SU-DHL-6 (cell line): ENCODE results near the gene LRRC4B.
"Not testable (repeated sequence)": the region's sequence is repeated elsewhere in the genome, so short reads cannot be mapped to it uniquely, and the experiment has no call there.

Experiments used
- H2AFZ ChIP-seq: fragments of 200-600 bp; sonication (generic); 2 replicates; pipeline ENCODE4 v1.6.1; 2014; ENCODE audit warnings: low read depth, mild to moderate bottlenecking, moderate library complexity, mixed read lengths, antibody characterized with exemption, low read length; ENCODE audit not compliant: severe bottlenecking
- H3F3A ChIP-seq: fragments of 200-600 bp; shearing (Covaris generic); 2 replicates; pipeline ENCODE4 v1.6.0; 2016; ENCODE audit warnings: antibody characterized with exemption, mild to moderate bottlenecking; ENCODE audit not compliant: insufficient read depth
- H3K27ac ChIP-seq: fragments of 200-600 bp; sonication (generic); 2 replicates; pipeline ENCODE4 v1.5.1; 2016; ENCODE audit warnings: low read depth, mild to moderate bottlenecking, low read length, moderate library complexity, mixed read lengths
- H3K27me3 ChIP-seq: fragments of 200-600 bp; sonication (generic), shearing (Covaris generic); 2 replicates; pipeline ENCODE4 v1.6.0; 2014; ENCODE audit warnings: mild to moderate bottlenecking, low read length
- H3K36me3 ChIP-seq: fragments of 200-600 bp; sonication (generic); 2 replicates; pipeline ENCODE4 v1.6.1; 2014; ENCODE audit warnings: mild to moderate bottlenecking, low read length, mixed read lengths
- H3K4me2 ChIP-seq: fragments of 300-600, 200-600 bp; shearing (Covaris generic), sonication (generic); 2 replicates; pipeline ENCODE4 v1.6.0; 2014; ENCODE audit warnings: low read length, low read depth, mild to moderate bottlenecking; ENCODE audit not compliant: poor library complexity, severe bottlenecking
- H3K4me3 ChIP-seq: fragments of 200-600 bp; sonication (generic); 2 replicates; pipeline ENCODE4 v1.5.1; 2014; ENCODE audit warnings: antibody characterized with exemption, low read length, mild to moderate bottlenecking, mixed read lengths; ENCODE audit not compliant: insufficient read depth, poor library complexity, severe bottlenecking
- H3K79me2 ChIP-seq: fragments of 200-600 bp; sonication (generic); 2 replicates; pipeline ENCODE4 v1.6.1; 2014; ENCODE audit warnings: mild to moderate bottlenecking, low read length, moderate library complexity; ENCODE audit not compliant: insufficient read depth
- H3K9ac ChIP-seq: fragments of 200-600 bp; sonication (generic); 2 replicates; pipeline ENCODE4 v1.7.0; 2014; ENCODE audit warnings: mild to moderate bottlenecking, low read length
- H3K9me2 ChIP-seq: fragments of 200-600 bp; sonication (generic); replicated peaks from 2 replicates; pipeline ENCODE4 v1.6.1; 2014; ENCODE audit warnings: low read length; ENCODE audit not compliant: insufficient read depth
- H3K9me3 ChIP-seq: fragments of 200-600 bp; sonication (generic); 2 replicates; pipeline ENCODE4 v1.6.1; 2014; ENCODE audit warnings: low read length, mixed read lengths; ENCODE audit not compliant: insufficient read depth
- H4K20me1 ChIP-seq: fragments of 200-600 bp; sonication (generic); 2 replicates; pipeline ENCODE4 v1.6.1; 2014; ENCODE audit warnings: low read depth, mild to moderate bottlenecking, antibody characterized with exemption, low read length, moderate library complexity, mixed read lengths
- EZH2phosphoT487 ChIP-seq: fragments of 200-600 bp; sonication (generic), shearing (Covaris generic); conservative IDR thresholded peaks from 2 replicates; pipeline ENCODE4 v1.6.1; 2018; ENCODE audit warnings: mild to moderate bottlenecking, antibody characterized with exemption, low read length, moderate library complexity, mixed read lengths
- TF ChIP-seq, protein P1 (sequence below): fragments of 200-600 bp; sonication (generic); IDR thresholded peaks from one replicate; pipeline ENCODE4 v1.5.1; 2017; ENCODE audit warnings: antibody characterized with exemption, mild to moderate bottlenecking, low read length, moderate library complexity; ENCODE audit not compliant: insufficient read depth, poor library complexity, severe bottlenecking

The LRRC4B gene

DNA sequence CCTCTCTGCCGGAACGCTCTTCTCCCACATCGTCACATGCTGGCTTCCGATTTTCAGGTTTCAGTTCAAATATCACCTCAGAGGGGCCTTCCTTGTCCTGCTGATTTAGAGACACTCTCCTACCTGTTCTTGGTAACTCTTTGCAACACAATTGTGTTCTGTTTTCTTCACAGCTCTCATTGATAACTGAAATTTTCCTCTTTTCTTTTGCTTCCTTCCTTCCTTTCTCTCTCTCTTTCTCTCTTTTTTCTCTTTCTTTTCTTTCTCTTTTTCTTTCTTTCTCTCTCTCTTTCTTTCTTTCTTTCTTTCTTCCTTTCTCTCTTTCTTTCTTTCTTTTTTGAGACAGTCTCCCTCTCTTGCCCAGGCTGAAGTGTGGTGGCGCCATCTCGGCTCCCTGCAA, 12.0 kb upstream of the LRRC4B start:
- no peaks in the 10 kb centered on the region for H3K79me2 ChIP-seq
- H3F3A ChIP-seq: no peaks in the 10 kb centered on the region
- no peaks in the 10 kb centered on the region for H3K36me3 ChIP-seq
- H2AFZ ChIP-seq: no peak overlapping the region
- no peak overlapping the region for H3K4me3 ChIP-seq
- no peaks in the 10 kb centered on the region for H4K20me1 ChIP-seq
- no peak overlapping the region for H3K27ac ChIP-seq
- H3K9me3 ChIP-seq: no peaks in the 10 kb centered on the region
- no peaks in the 10 kb centered on the region for H3K27me3 ChIP-seq
- H3K4me2 ChIP-seq: no peak overlapping the region
- no peaks in the 10 kb centered on the region for H3K9me2 ChIP-seq
- no peak for TF ChIP-seq EZH2phosphoT487
- TF ChIP-seq, protein P1, sequence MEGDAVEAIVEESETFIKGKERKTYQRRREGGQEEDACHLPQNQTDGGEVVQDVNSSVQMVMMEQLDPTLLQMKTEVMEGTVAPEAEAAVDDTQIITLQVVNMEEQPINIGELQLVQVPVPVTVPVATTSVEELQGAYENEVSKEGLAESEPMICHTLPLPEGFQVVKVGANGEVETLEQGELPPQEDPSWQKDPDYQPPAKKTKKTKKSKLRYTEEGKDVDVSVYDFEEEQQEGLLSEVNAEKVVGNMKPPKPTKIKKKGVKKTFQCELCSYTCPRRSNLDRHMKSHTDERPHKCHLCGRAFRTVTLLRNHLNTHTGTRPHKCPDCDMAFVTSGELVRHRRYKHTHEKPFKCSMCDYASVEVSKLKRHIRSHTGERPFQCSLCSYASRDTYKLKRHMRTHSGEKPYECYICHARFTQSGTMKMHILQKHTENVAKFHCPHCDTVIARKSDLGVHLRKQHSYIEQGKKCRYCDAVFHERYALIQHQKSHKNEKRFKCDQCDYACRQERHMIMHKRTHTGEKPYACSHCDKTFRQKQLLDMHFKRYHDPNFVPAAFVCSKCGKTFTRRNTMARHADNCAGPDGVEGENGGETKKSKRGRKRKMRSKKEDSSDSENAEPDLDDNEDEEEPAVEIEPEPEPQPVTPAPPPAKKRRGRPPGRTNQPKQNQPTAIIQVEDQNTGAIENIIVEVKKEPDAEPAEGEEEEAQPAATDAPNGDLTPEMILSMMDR: no peak
- no peak overlapping the region for H3K9ac ChIP-seq

DNA sequence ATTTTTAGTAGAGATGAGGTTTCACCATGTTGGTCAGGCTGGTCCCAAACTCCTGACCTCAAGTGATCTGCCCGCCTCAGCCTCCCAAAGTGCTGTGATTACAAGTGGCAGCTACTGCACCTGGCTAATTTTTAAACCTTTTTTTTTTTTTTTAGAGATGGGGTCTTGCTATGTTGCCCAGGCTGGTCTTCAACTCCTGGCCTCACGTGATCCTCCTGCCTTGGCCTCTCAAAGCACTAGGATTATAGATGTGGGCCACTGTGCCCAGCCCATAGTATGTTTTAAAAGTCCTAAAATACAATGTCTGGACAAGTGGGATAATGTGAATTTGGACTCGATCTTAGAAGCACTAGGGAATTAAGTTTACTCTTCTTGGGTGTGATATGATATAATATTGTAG, 8.5 kb upstream of the LRRC4B start:
- not testable (repeated sequence) for H3K9me3 ChIP-seq, H3K79me2 ChIP-seq, H3K9ac ChIP-seq, H3K27ac ChIP-seq, H3K36me3 ChIP-seq, H3K9me2 ChIP-seq, H3K27me3 ChIP-seq, H3K4me2 ChIP-seq, H2AFZ ChIP-seq, H4K20me1 ChIP-seq, H3F3A ChIP-seq, H3K4me3 ChIP-seq

DNA sequence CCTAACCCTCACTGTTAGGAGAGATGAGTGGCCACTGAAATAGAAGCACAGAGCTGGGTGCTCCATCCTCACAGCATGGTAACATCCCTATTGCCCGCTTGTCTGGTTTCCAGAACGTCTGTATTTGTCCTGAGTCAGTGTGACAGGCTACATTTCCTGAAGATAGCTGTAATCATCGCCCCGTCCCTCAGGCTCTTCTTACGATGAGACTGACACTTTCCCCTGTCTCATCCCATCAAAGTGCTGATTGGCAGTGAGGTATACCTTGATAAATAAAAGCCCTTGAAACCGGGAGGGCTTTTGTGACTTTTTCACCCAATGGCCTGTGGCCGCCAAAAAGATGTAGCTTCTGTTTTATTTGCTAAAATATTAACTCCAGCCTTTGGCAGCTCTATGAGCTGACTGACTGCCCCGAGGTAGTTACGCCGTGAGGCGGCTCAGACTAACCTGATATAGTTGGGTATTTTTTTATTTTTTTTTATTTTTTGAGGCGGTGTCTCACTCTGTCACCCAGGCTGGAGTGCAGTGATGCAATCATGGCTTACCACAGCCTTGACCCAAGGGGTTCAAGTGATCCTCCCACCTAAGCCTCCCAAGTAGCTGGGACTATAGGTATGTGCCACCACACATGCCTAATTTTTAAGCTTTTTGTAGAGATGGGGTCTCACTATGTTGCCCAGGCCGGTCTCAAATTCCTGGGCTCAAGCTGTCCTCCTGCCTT, 5.7 kb upstream of the LRRC4B start:
- Histone ChIP-seq H3K36me3 (no peaks in the 10 kb centered on the region), H3K27ac (no peak overlapping the region), H3K9ac (no peak overlapping the region), H3K9me3 (no peaks in the 10 kb centered on the region), H3K27me3 (no peaks in the 10 kb centered on the region), H3F3A (no peaks in the 10 kb centered on the region), H3K79me2 (no peaks in the 10 kb centered on the region), H4K20me1 (no peaks in the 10 kb centered on the region), H2AFZ (no peak overlapping the region), H3K4me2 (no peak overlapping the region), H3K9me2 (no peaks in the 10 kb centered on the region), H3K4me3 (no peak overlapping the region)
- no peak for TF ChIP-seq EZH2phosphoT487
- TF ChIP-seq, protein P1: no peak

DNA sequence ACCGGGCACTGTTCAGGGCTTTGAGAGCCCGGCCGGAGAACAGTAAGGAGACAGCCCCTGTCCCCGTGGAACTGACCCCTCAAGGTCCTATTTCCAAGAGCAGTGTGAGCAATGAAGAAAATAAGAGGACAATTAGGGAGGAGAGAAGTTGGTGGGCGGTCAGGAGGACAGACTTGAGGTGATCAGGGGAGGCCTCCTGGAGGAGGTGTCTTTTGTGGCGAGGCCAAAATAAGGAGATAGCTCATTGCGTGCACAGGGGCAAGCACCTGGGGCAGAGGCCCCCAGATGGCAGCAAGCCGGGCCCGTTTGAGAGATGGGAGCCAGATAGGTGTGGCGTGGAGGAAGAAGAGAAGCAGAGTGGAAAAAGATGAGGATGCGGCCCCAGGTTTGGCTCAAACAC, 2.8 kb upstream of the LRRC4B start:
- no peaks in the 10 kb centered on the region for H3K9me2 ChIP-seq
- no peaks in the 10 kb centered on the region for H3K27me3 ChIP-seq
- H2AFZ ChIP-seq: no peak overlapping the region
- no peaks in the 10 kb centered on the region for H4K20me1 ChIP-seq
- H3K9ac ChIP-seq: no peak overlapping the region
- no peaks in the 10 kb centered on the region for H3K9me3 ChIP-seq
- H3F3A ChIP-seq: no peaks in the 10 kb centered on the region
- TF ChIP-seq, protein P1: no peak
- no peaks in the 10 kb centered on the region for H3K36me3 ChIP-seq
- no peak overlapping the region for H3K27ac ChIP-seq
- H3K4me3 ChIP-seq: no peak overlapping the region
- no peaks in the 10 kb centered on the region for H3K79me2 ChIP-seq
- no peak overlapping the region for H3K4me2 ChIP-seq
